ENCODE measurements around the gene TRA2A. TPM values are rescaled to one million over a fixed set of nuclear protein-coding genes. Genes with fewer than 3 reads are reported as not detected.

TRA2A gene
- total and polyA plus RNA-seq, 9 of the 15 experiments (the other 6 are each of a cell fraction or from before 2014, with no cell fraction given): 22.7 to 210 (median 73.9) TPM

- peak; percentile 94 to 99 (median 98) for TF ChIP-seq CTCF (IDR thresholded peaks at IDR 0.05 in 2 of 3, conservative IDR thresholded peaks at IDR 0.05 in 1 of 3; ENCODE audit: insufficient read depth in 2 of 3, low read depth in 1 of 3, low read length in 3 of 3)
- peak; percentile 84 for TF ChIP-seq DEAF1 (CRISPR knock-in tag; IDR thresholded peaks at IDR 0.05)
- no peak for TF ChIP-seq PATZ1 (CRISPR knock-in tag; IDR thresholded peaks at IDR 0.05; ENCODE audit: borderline replicate concordance)
- 0 out of 2 replicates have a peak, but pooled peaks have one; percentile 18 for TF ChIP-seq CREB3L1 (IDR thresholded peaks at IDR 0.05; ENCODE audit: borderline replicate concordance, low read depth)
- peak in 1 of 2 experiments; percentile 22; a peak in 1 of 4 replicates for TF ChIP-seq RCOR1 (IDR thresholded peaks at IDR 0.05; ENCODE audit: borderline replicate concordance in 1 of 2, low read depth in 2 of 2, low read length in 2 of 2)
- peak; percentile 15 for TF ChIP-seq ZFP36 (IDR thresholded peaks at IDR 0.05; ENCODE audit: low read depth, low read length, partially characterized antibody)
- TF ChIP-seq CREM (IDR thresholded peaks at IDR 0.05; ENCODE audit: low read depth): 0 out of 2 replicates have a peak, but pooled peaks have one; percentile 19
- no peak for TF ChIP-seq ZNF589 (CRISPR knock-in tag; IDR thresholded peaks at IDR 0.05; ENCODE audit: low read depth)
- TF ChIP-seq JUND (IDR thresholded peaks at IDR 0.05; ENCODE audit: borderline replicate concordance, low read depth, low read length): peak; percentile 40; the same call in 1 of the 2 replicates
- TF ChIP-seq JUND (tag; IDR thresholded peaks at IDR 0.05; ENCODE audit: borderline replicate concordance, low read depth, low read length): no peak
- 0 out of 2 replicates have a peak, but pooled peaks have one; percentile 20 for TF ChIP-seq ZNF384 (IDR thresholded peaks at IDR 0.05; ENCODE audit: low read depth, low read length)
- TF ChIP-seq ARID3A (IDR thresholded peaks at IDR 0.05; ENCODE audit: borderline replicate concordance, low read depth, low read length): peak; percentile 75
- TF ChIP-seq MNT (conservative IDR thresholded peaks at IDR 0.05): 0 out of 4 replicates have a peak, but pooled peaks have one; percentile 28 to 39
- no peak for TF ChIP-seq XRCC4 (IDR thresholded peaks at IDR 0.05; ENCODE audit: extremely low read depth, insufficient read depth, insufficient read length)
These were observed 15.3 kb upstream of the TRA2A start (continued) for GRCh38 chr7:23546897-23547572.

All from K562 (cell line).